K562 (cell line): Measurements from ENCODE around the gene PDIA3. TPM values are rescaled to one million over a fixed set of nuclear protein-coding genes. Genes with fewer than 3 reads are reported as not detected.
"Not testable (repeated sequence)": the region's sequence is repeated elsewhere in the genome, so short reads cannot be mapped to it uniquely, and the experiment has no call there.

Experiments
- ATAC-seq: fragments of 200-7000 bp; cut with Tn5 transposase; 3 replicates; pipeline ENCODE4 v1.9.1; 2020; ENCODE audit warnings: moderate library complexity
- BruUV-seq: library from RNA; stranded (reverse); fragments of 400-500 nt; replicated peaks from 2 replicates; lab custom pipeline; 2021; lab: Mats Ljungman, UMichigan
- CTCF ChIA-PET: fragments of 300-600 bp; formaldehyde crosslinking; extraction: SDS; loops from one replicate; lab custom pipeline; 2021; ENCODE audit warnings: low intra/inter-chr PET ratio; lab: Yijun Ruan, JAX
- POLR2A ChIA-PET: fragments of 300-600, 350-650 bp; sonication (Branson Sonifier 250); formaldehyde crosslinking; extraction: SDS; loops from one replicate; lab custom pipeline; 2021; ENCODE audit warnings: antibody characterized with exemption, inconsistent platforms; lab: Yijun Ruan, JAX
- DNase-seq, 4 experiments: peaks; one replicate each; pipeline versions ENCODE4 v3.0.0 to v3.0.0-alpha.2; 2011 to 2018; ENCODE audit warnings: low spot score in 3 of 4, mixed read lengths in 3 of 4; ENCODE audit errors: extremely low read depth in 1 of 4
- FAIRE-seq: peaks from 2 replicates; lab custom pipeline; 2011; peaks lifted over from hg19 to GRCh38; lab: Jason Lieb, UNC
- H2AFZ ChIP-seq: 2 replicates; pipeline ENCODE4 v1.6.0; 2011; ENCODE audit warnings: low read depth, low read length, control low read depth, inconsistent platforms
- H3K27ac ChIP-seq: fragments of 200-600 bp; 3 replicates; pipeline ENCODE4 v1.8.0; 2011; ENCODE audit warnings: low read depth, mild to moderate bottlenecking, control low read depth, inconsistent platforms, low read length, moderate library complexity, mixed read lengths; ENCODE audit errors: extremely low read depth
- H3K27me3 ChIP-seq, 2 experiments: fragments of 300-600 bp in 1 of 2; 2 replicates in 1 of 2; 3 replicates in 1 of 2; pipeline versions ENCODE4 v1.6.0 to v1.8.0; 2011; ENCODE audit warnings: inconsistent platforms in 2 of 2, low read length in 2 of 2, mild to moderate bottlenecking in 1 of 2, mixed read lengths in 1 of 2, moderate library complexity in 1 of 2; ENCODE audit not compliant: control insufficient read depth in 2 of 2, insufficient read depth in 2 of 2
- H3K36me3 ChIP-seq: fragments of 300-600 bp; 3 replicates; pipeline ENCODE4 v1.8.0; 2011; ENCODE audit warnings: mild to moderate bottlenecking, low read length, inconsistent platforms; ENCODE audit not compliant: control insufficient read depth, insufficient read depth
- H3K4me1 ChIP-seq, 2 experiments: fragments of 200-600 bp in 1 of 2; replicated peaks in 1 of 2; 2 replicates in 1 of 2; 3 replicates in 1 of 2; pipeline versions ENCODE4 v1.5.1 to v1.8.0; 2011; ENCODE audit warnings: inconsistent platforms in 2 of 2, low read length in 2 of 2, mild to moderate bottlenecking in 1 of 2, mixed read lengths in 1 of 2, moderate library complexity in 1 of 2; ENCODE audit not compliant: control insufficient read depth in 2 of 2, insufficient read depth in 2 of 2
- H3K4me2 ChIP-seq: 2 replicates; pipeline ENCODE4 v1.6.1; 2011; ENCODE audit warnings: low read length, control low read depth, inconsistent platforms, mixed read lengths; ENCODE audit not compliant: insufficient read depth
- H3K4me3 ChIP-seq: fragments of 200-600 bp; sonication (generic), shearing (Covaris generic); 2 replicates; pipeline ENCODE4 v1.5.1; 2016; ENCODE audit warnings: control low read depth, inconsistent platforms
- H3K79me2 ChIP-seq: fragments of 200-600 bp; 3 replicates; pipeline ENCODE4 v1.8.0; 2011; ENCODE audit warnings: low read length, inconsistent platforms; ENCODE audit not compliant: control insufficient read depth, insufficient read depth
- H3K9ac ChIP-seq, 2 experiments: 2 replicates each; pipeline versions ENCODE4 v1.6.0 to v1.6.1; 2011; ENCODE audit warnings: low read depth in 2 of 2, low read length in 2 of 2, control low read depth in 1 of 2, inconsistent platforms in 1 of 2, mild to moderate bottlenecking in 1 of 2, mixed read lengths in 1 of 2; ENCODE audit not compliant: insufficient read depth in 1 of 2
- H3K9me1 ChIP-seq: one replicate; pipeline ENCODE4 v1.6.0; 2011; ENCODE audit warnings: inconsistent platforms, mild to moderate bottlenecking, low read length, moderate library complexity; ENCODE audit not compliant: control insufficient read depth, insufficient read depth
- H3K9me3 ChIP-seq: replicated peaks from 2 replicates; pipeline ENCODE4 v1.5.1; 2011; ENCODE audit warnings: low read depth, low read length, inconsistent platforms; ENCODE audit not compliant: control insufficient read depth, insufficient read depth
- H4K20me1 ChIP-seq: replicated peaks from 2 replicates; pipeline ENCODE4 v1.6.1; 2011; ENCODE audit warnings: low read length, inconsistent platforms, mixed read lengths; ENCODE audit not compliant: control insufficient read depth, insufficient read depth
- E2F3 ChIP-seq: fragments of 250-450 bp; sonication (Bioruptor Pico); IDR thresholded peaks from 2 replicates; pipeline ENCODE4 v1.4.0; 2020; ENCODE audit warnings: mild to moderate bottlenecking
- ESRRA ChIP-seq: fragments of 450-650 bp; IDR thresholded peaks from 2 replicates; pipeline ENCODE4 v1.6.1; 2014; ENCODE audit warnings: low read depth, mild to moderate bottlenecking, moderate library complexity, borderline replicate concordance
- HOMEZ ChIP-seq: fragments of 250-450 bp; sonication (Bioruptor Pico); IDR thresholded peaks from 2 replicates; pipeline ENCODE4 v1.4.0; 2020; ENCODE audit warnings: mild to moderate bottlenecking, moderate library complexity
- JUN ChIP-seq, 2 experiments: sonication (generic) in 1 of 2; formaldehyde crosslinking in 1 of 2; IDR thresholded peaks; 2 replicates each; pipeline versions ENCODE4 v1.6.1 to v1.8.0; 2012 to 2022; ENCODE audit warnings: borderline replicate concordance in 2 of 2, mild to moderate bottlenecking in 2 of 2, improper control_type of control experiment in 1 of 2, low read depth in 1 of 2, low read length in 1 of 2, missing genetic modification reagents in 1 of 2
- MAFK ChIP-seq: IDR thresholded peaks from 2 replicates; pipeline ENCODE4 v1.6.1; 2011; ENCODE audit warnings: low read length, improper control_type of control experiment
- POLR2A ChIP-seq: fragments of 450-650 bp; conservative IDR thresholded peaks from 2 replicates; pipeline ENCODE4 v1.6.1; 2016
- POLR2B ChIP-seq: fragments of 450-650 bp; IDR thresholded peaks from 2 replicates; pipeline ENCODE4 v1.6.1; 2018; ENCODE audit warnings: low read depth; ENCODE audit not compliant: partially characterized antibody
- RBFOX2 ChIP-seq: fragments of 200-400 bp; formaldehyde crosslinking; IDR thresholded peaks from 2 replicates; pipeline ENCODE4 v1.6.1; 2017; ENCODE audit warnings: low read depth, mild to moderate bottlenecking, low read length, moderate library complexity
- SUPT5H ChIP-seq: fragments of 450-650 bp; IDR thresholded peaks from 2 replicates; pipeline ENCODE4 v1.6.1; 2016
- TEAD1 ChIP-seq, 2 experiments: fragments of 450-650 bp in 1 of 2; sonication (generic) in 1 of 2; formaldehyde crosslinking; IDR thresholded peaks; 2 replicates each; pipeline versions ENCODE4 v1.4.0 to v1.8.0; 2020 to 2022; ENCODE audit warnings: mild to moderate bottlenecking in 2 of 2, missing genetic modification reagents in 1 of 2
- ZBTB7A ChIP-seq: IDR thresholded peaks from 2 replicates; pipeline ENCODE4 v1.6.1; 2011; ENCODE audit warnings: low read depth, mild to moderate bottlenecking, low read length, moderate library complexity, borderline replicate concordance; ENCODE audit not compliant: control insufficient read depth
- WGBS: fragments of 100-300 bp; shearing (Covaris generic); methylation state at CpG from one replicate; pipeline ENCODE4 v1.1.6; 2016; ENCODE audit warnings: low coverage, mixed read lengths; ENCODE audit not compliant: insufficient coverage; ENCODE audit errors: missing lambda C conversion rate; 5-methylcytosine and 5-hydroxymethylcytosine counted together
- in situ Hi-C: fragments of 300-500 bp; cut with MboI; formaldehyde crosslinking; loops from 4 replicates; pipeline ENCODE4 v1.15.0; 2018; ENCODE audit warnings: inconsistent platforms, mixed read lengths
- intact Hi-C: fragments of 100-400 bp; cut with micrococcal nuclease; formaldehyde crosslinking; loops from 2 replicates; pipeline ENCODE4 v1.14.2; 2022
- polyA plus RNA-seq, 8 experiments: library from polyadenylated mRNA; depleted of rRNA in 4 of 8; stranded (reverse) in 5 of 8; unstranded in 3 of 8; fragments of >200 nt; fragmentation: Nextera tagmentation in 2 of 8; fragmentation: Illumina TruSeq in 1 of 8; extraction: Ambion mirVana in 2 of 8; extraction: Trizol in 1 of 8; gene quantifications; 2 replicates each; pipeline versions ENCODE4 v1.2.1 to v1.2.3, GENCODE V29; 2011 to 2014; ENCODE audit warnings: inconsistent platforms in 1 of 8, missing spikeins in 1 of 8
- total RNA-seq, 7 experiments: library from RNA; depleted of rRNA in 6 of 7; stranded (reverse); fragments of >200 nt in 6 of 7; fragmentation: Illumina TruSeq in 2 of 7; extraction: Trizol in 2 of 7; gene quantifications; 2 replicates each; pipeline versions ENCODE4 v1.2.1 to v1.2.3, GENCODE V29; 2011 to 2021; ENCODE audit warnings: low replicate concordance in 1 of 7

PDIA3 gene
- total and polyA plus RNA-seq, 9 of the 15 experiments (the other 6 are each of a cell fraction or from before 2014, with no cell fraction given): 13.5 to 386 (median 149) TPM

- Histone ChIP-seq H3K4me1 (peaks cover 19 to 24% of the 10 kb centered on the region in 2 experiments), H3K79me2 (peaks cover 20% of the 10 kb centered on the region), H3K36me3 (peaks cover 80% of the 10 kb centered on the region)
- H3K4me3 ChIP-seq, H3K9ac ChIP-seq, in situ Hi-C loops, H3K9me1 ChIP-seq, CTCF ChIA-PET, H2AFZ ChIP-seq, H3K9me3 ChIP-seq, DNase-seq, FAIRE-seq, BruUV-seq, H3K4me2 ChIP-seq, H4K20me1 ChIP-seq, H3K27me3 ChIP-seq, H3K27ac ChIP-seq, ATAC-seq, intact Hi-C loops: not testable (repeated sequence)
- 97% methylated on average over 6 of the region's 7 CpGs for WGBS
- TF ChIP-seq SUPT5H (peak; percentile 65), POLR2A (peak; percentile 50; the same call in 1 of the 2 replicates), POLR2B (peak; percentile 27)
- POLR2A ChIA-PET: interaction anchor here (1.9 to 3.7 kb wide), 3 partner anchors 12 to 24 kb away, joined by 5 to 29 read pairs (median 28); partner anchors contain the start of genes MFAP1, SERF2 and WDR76
Observed at GRCh38 chr15:43802676-43803075, 56.4 kb downstream of the PDIA3 start.

DNA sequence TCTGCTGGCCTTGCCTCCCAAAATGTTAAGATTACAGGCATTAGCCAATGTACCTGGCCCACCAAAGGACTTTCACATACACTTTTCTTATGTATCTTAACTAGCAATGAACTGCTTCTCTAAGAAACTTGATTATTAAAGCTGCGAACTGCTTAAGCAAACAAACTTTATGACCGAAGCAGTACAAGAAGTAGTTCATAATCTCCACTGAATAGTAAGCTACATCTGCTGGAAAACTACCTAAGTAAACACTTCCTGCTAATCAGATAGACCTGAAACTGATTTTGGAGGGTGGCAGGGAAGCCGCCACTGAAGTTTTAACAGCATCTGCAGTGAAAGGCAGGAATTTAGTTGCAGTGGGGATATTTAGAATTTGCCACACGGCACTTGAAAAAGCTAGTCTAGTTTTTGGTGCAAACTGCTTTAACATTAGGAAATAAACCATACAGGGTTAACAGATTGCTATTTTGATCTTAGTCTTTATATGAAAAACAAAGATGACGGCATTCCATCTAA, 62.3 kb downstream of the PDIA3 start:
- 95% methylated on average over 5 of the region's 5 CpGs for WGBS
- FAIRE-seq (no peak), ATAC-seq (no peak), DNase-seq (no peak)
- in situ Hi-C loops (no loop called here), intact Hi-C loops (no loop called here)
- peaks cover 91% of the 10 kb centered on the region for H3K36me3 ChIP-seq
- no peak overlapping the region for H3K9ac ChIP-seq
- H3K79me2 ChIP-seq: no peaks in the 10 kb centered on the region
- H4K20me1 ChIP-seq: no peaks in the 10 kb centered on the region
- H3K4me3 ChIP-seq: no peak overlapping the region
- POLR2A ChIA-PET: interaction anchor here (1.7 to 3.6 kb wide), 4 partner anchors 8 to 16 kb away, joined by 8 to 19 read pairs (median 14); partner anchors contain the start of genes HYPK, MFAP1 and SERINC4
- no peak overlapping the region for H3K4me2 ChIP-seq
- peaks cover 7% of the 10 kb centered on the region for H3K9me1 ChIP-seq
- CTCF ChIA-PET: no interaction called here
- peaks cover 0 to 6% of the 10 kb centered on the region in 2 experiments; a peak in 2 of 5 replicates for H3K4me1 ChIP-seq
- no peaks in the 10 kb centered on the region for H3K9me3 ChIP-seq
- no TSS peak for BruUV-seq
- H3K27me3 ChIP-seq: no peaks in the 10 kb centered on the region
- no peak overlapping the region for H2AFZ ChIP-seq
- no peak overlapping the region for H3K27ac ChIP-seq
- TF ChIP-seq ESRRA: no peak
- no peak for TF ChIP-seq RBFOX2
- TF ChIP-seq JUN (IDR thresholded peaks at IDR 0.05; ENCODE audit: borderline replicate concordance, low read depth, low read length): no peak
- no peak for TF ChIP-seq JUN (CRISPR knock-in tag; IDR thresholded peaks at IDR 0.05; ENCODE audit: borderline replicate concordance)
- no peak for TF ChIP-seq HOMEZ (CRISPR knock-in tag)
- TF ChIP-seq ZBTB7A: no peak
- no peak for TF ChIP-seq E2F3 (CRISPR knock-in tag)
- no peak for TF ChIP-seq MAFK
- no peak for TF ChIP-seq TEAD1 (CRISPR knock-in tag; IDR thresholded peaks at IDR 0.05)
